ENCODE measurements around the gene DLG1. TPM values are rescaled to one million over a fixed set of nuclear protein-coding genes. Genes with fewer than 3 reads are reported as not detected.

The DLG1 gene
- total RNA-seq, 1 donor from 2014 or later: 114 TPM

DNA sequence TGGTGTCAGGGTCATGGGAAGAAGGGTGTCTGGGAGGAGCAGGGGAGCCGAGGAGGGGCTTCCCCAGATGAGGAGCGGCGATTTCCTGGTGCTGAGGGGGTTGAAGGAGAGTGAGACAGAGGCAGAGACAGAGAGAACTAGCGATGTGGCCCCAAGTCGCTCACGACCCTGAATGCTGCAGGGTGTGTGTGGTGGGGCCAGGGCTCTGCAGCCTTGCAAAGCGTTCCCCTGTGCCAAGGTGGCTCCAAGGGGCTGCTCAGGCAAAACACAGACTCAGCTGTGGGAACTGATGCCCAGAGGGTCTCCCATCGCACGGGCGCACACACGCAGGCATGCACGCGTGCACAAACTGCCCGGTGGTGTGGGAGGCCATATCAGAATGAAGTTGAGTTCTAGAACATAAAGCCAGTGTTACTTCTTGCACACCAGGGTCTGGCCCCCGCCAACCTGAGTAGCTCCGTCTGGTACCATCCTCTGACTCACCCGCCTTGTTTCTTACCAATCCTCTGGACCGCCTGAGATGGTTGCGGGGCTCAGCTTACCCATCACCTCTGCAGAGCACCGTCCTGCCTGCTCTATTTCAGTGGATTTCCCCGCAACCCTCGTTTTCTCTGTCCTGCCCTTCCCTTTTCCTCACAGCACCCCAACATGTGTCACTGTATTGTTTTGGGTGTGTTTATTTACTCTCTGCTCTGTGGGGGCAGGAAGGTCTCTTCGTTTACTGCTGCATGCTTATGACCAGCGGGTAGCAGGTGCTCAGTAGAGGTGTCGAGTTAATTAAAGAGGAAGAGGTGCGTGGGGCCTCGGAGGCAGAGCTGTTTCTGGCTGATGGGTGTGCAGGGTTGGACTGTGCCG, 273.3 kb downstream of the DLG1 start:
- Mint-ChIP-seq H3K9me3 (no peaks in the 10 kb centered on the region), H3K27ac (no peak overlapping the region), H3K4me3 (no peak overlapping the region), H3K36me3 (no peaks in the 10 kb centered on the region), H3K27me3 (ENCODE audit: low read depth) (peaks cover 18% of the 10 kb centered on the region), H3K4me1 (peaks cover 8% of the 10 kb centered on the region)
- DNase-seq (ENCODE audit: low spot score in 2 of 2, unreplicated experiment in 2 of 2): no peak
- no peak for TF ChIP-seq CTCF (IDR thresholded peaks at IDR 0.05; ENCODE audit: unreplicated experiment)

DNA sequence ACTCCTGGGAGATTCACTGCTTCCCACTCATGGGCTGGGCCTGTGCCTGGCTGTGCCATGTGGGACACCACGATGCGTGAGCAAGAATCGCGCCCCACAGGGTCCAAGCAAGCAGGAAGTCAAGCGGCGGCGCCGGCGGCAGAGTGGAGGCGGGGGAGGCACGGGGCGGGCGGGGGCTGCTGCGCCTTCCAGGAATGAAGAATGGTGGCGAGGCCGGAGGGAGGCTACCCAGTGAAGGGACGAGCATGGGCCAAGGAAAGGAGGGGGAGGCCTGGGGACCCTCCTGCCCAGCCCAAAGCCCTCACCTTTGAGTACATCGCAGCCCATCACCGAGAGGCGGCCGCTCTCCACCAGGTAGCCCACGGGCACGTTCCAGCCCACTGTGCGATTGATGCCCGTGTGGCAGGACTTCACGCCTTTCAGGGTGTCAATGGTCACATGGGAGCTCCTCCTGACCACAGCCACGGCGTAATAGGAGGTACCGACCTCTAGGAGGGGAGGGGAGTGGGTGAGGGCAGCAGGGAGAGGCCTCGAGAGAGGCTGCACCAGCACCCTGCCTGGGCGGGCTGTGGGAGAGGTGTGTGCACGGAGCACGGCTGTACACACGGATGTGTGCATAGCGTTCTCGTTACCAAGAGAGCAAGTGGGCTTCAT, 274.3 kb downstream of the DLG1 start:
- no peak for TF ChIP-seq CTCF (IDR thresholded peaks at IDR 0.05; ENCODE audit: unreplicated experiment)
- H3K27ac Mint-ChIP-seq: no peak overlapping the region
- DNase-seq (ENCODE audit: low spot score in 2 of 2, unreplicated experiment in 2 of 2): no peak
- H3K27me3 Mint-ChIP-seq (ENCODE audit: low read depth): peaks cover 23% of the 10 kb centered on the region
- H3K36me3 Mint-ChIP-seq: no peaks in the 10 kb centered on the region
- H3K9me3 Mint-ChIP-seq: no peaks in the 10 kb centered on the region
- no peak overlapping the region for H3K4me3 Mint-ChIP-seq
- H3K4me1 Mint-ChIP-seq: peaks cover 5% of the 10 kb centered on the region

DNA sequence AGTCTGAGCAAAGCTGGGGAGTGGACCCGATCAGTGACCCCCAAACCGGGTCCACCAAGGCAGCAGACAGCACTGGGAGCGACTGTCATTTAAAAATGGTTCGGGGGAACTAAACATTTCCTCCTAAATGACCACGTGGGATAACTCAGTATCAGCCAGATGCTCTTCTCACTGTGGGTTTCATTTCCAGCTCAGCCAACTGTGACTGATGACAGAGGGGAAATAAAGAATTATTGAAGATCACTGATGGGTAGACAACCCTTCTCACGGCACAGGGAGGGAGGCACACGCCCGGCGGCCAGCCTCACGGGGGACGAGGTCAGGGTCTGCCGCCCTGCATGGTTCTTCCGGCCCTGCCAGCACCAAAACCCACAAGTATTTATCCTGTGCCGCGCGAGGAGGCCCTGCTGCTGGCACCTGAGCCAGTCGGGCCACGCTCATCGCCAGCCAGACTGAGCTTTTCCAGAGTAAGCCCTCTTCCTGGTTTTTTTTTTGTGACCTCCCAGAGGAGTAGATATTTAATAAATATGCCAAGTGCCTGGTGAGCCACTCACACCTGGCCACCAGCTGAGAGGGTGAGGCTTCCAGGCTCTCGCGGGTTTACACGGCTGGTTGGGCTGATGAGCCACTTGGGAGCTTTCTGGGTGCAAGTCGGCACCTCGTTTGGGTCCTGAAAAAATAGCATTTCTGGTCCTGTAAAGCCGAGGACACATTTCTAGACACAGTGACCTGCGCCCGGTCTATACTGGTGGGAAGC, 275.0 kb downstream of the DLG1 start:
- Mint-ChIP-seq H3K4me1 (peaks cover 4% of the 10 kb centered on the region), H3K27me3 (ENCODE audit: low read depth) (peaks cover 23% of the 10 kb centered on the region), H3K36me3 (no peaks in the 10 kb centered on the region), H3K9me3 (no peaks in the 10 kb centered on the region), H3K27ac (no peak overlapping the region), H3K4me3 (no peak overlapping the region)
- no peak for TF ChIP-seq CTCF (IDR thresholded peaks at IDR 0.05; ENCODE audit: unreplicated experiment)
- no peak for DNase-seq (ENCODE audit: low spot score in 2 of 2, unreplicated experiment in 2 of 2)

DNA sequence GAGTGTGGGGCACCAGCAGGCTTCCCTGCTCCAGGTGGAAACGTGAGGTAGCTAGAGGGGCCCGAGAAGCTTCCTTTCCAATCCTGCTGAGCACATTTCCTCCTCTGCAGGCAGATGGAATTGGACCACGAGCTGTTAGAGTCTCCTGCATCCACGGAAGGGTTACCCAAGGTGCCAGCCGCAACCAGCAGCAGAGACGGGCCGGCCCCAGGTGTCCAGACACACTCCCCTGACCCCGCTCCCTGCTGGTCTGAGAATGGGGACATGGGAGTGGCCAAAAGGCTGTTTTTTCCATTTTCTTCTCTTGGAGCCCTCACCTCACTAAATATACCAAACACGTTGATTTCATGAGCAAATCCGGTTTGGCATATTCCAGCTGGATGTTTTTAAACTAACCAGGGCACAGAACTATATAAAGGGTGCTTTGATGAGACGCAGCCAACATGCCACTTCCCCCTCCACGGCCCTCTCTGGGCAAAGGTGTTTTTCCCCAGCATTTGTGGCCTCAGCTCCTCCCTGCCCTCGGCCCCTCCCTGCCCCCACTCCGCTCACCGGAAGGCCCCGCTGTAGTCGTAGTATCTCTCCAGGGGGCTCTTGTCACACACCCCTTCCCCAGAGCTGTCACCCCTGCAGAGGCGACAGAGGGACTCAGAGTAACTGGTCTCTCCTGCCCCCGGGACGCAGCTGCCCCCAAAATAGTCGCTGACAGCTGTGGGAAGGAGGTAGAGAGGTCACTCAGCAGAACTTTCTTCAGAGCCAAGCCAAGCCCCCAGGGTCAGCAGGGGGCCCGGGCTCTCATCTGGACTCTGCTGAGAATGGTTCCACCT, 275.8 kb downstream of the DLG1 start:
- Mint-ChIP-seq H3K4me3 (no peak overlapping the region), H3K27me3 (ENCODE audit: low read depth) (peaks cover 23% of the 10 kb centered on the region), H3K4me1 (peaks cover 4% of the 10 kb centered on the region), H3K9me3 (no peaks in the 10 kb centered on the region), H3K36me3 (no peaks in the 10 kb centered on the region), H3K27ac (no peak overlapping the region)
- no peak for TF ChIP-seq CTCF (IDR thresholded peaks at IDR 0.05; ENCODE audit: unreplicated experiment)
- no peak for DNase-seq (ENCODE audit: low spot score in 2 of 2, unreplicated experiment in 2 of 2)

GRCh38 chr3:197021729-197022404, 276.5 kb downstream of the DLG1 start:
- Mint-ChIP-seq H3K4me3 (no peak overlapping the region), H3K4me1 (peaks cover 4% of the 10 kb centered on the region), H3K27me3 (ENCODE audit: low read depth) (peaks cover 23% of the 10 kb centered on the region), H3K9me3 (no peaks in the 10 kb centered on the region), H3K27ac (no peak overlapping the region), H3K36me3 (no peaks in the 10 kb centered on the region)
- DNase-seq (ENCODE audit: low spot score in 2 of 2, unreplicated experiment in 2 of 2): no peak
- TF ChIP-seq CTCF (IDR thresholded peaks at IDR 0.05; ENCODE audit: unreplicated experiment): no peak
